CD4-positive, alpha-beta T cell (primary cell): ENCODE results near the gene MOB1B. TPM values are rescaled to one million over a fixed set of nuclear protein-coding genes. Genes with fewer than 3 reads are reported as not detected.
A peak's percentile ranks its signal among the peaks of the same experiment; 100 is the strongest.

Experiments used
- ATAC-seq: fragments of 200-7000 bp; cut with Tn5 transposase; one replicate; pipeline ENCODE4 v1.10.0; 2022; ENCODE audit warnings: mild to moderate bottlenecking; ENCODE audit not compliant: poor library complexity
- CTCF ChIA-PET: fragments of 350-600 bp; sonication (Branson Sonifier 250); formaldehyde crosslinking; loops from one replicate; lab custom pipeline; 2021; ENCODE audit warnings: antibody characterized with exemption, inconsistent platforms; lab: Charles Lee
- POLR2A ChIA-PET: fragments of 350-600 bp; sonication (Branson Sonifier 250); formaldehyde crosslinking; loops from one replicate; lab custom pipeline; 2021; ENCODE audit warnings: antibody characterized with exemption, inconsistent platforms; lab: Charles Lee
- DNase-seq, 14 experiments: peaks; one replicate each; pipeline ENCODE4 v3.0.0-alpha.2; 2013 to 2020; ENCODE audit warnings: mixed read lengths in 2 of 14
- H3K27ac ChIP-seq, 2 donors: one replicate each; pipeline versions ENCODE4 v1.5.1 to v1.7.0; 2013; ENCODE audit warnings: low read length in 2 of 2, low read depth in 1 of 2, mild to moderate bottlenecking in 1 of 2
- H3K27me3 ChIP-seq, 2 experiments: 1 replicate in 1 of 2; 2 replicates in 1 of 2; pipeline versions ENCODE4 v1.6.1 to v1.7.0; 2013; ENCODE audit warnings: low read length in 2 of 2, control low read depth in 1 of 2, mild to moderate bottlenecking in 1 of 2, moderate library complexity in 1 of 2; ENCODE audit not compliant: insufficient read depth in 2 of 2, control insufficient read depth in 1 of 2
- H3K36me3 ChIP-seq: one replicate; pipeline ENCODE4 v1.6.1; 2013; ENCODE audit warnings: low read length, control low read depth; ENCODE audit not compliant: insufficient read depth
- H3K4me1 ChIP-seq: one replicate; pipeline ENCODE4 v1.6.1; 2013; ENCODE audit warnings: low read length, control low read depth; ENCODE audit not compliant: insufficient read depth
- H3K4me3 ChIP-seq: one replicate; pipeline ENCODE4 v1.5.1; 2013; ENCODE audit warnings: mild to moderate bottlenecking, low read length, moderate library complexity
- H3K9me3 ChIP-seq, 2 experiments: 1 replicate in 1 of 2; 2 replicates in 1 of 2; pipeline versions ENCODE4 v1.6.1 to v1.7.0; 2013; ENCODE audit warnings: low read length in 2 of 2, mild to moderate bottlenecking in 2 of 2, control low read depth in 1 of 2, moderate library complexity in 1 of 2; ENCODE audit not compliant: control insufficient read depth in 1 of 2, insufficient read depth in 1 of 2
- H3K27ac Mint-ChIP-seq: one replicate; pipeline ENCODE4 v1.8.0; 2020; ENCODE audit warnings: mixed read lengths
- H3K27me3 Mint-ChIP-seq: one replicate; pipeline ENCODE4 v1.8.0; 2021; ENCODE audit warnings: mixed read lengths
- H3K36me3 Mint-ChIP-seq: one replicate; pipeline ENCODE4 v1.8.0; 2021; ENCODE audit warnings: low read depth, mixed read lengths
- H3K4me1 Mint-ChIP-seq: one replicate; pipeline ENCODE4 v1.8.0; 2021; ENCODE audit warnings: low read depth, mixed read lengths
- H3K4me3 Mint-ChIP-seq: one replicate; pipeline ENCODE4 v1.8.0; 2020; ENCODE audit warnings: mild to moderate bottlenecking, mixed read lengths
- H3K9me3 Mint-ChIP-seq: one replicate; pipeline ENCODE4 v1.8.0; 2020; ENCODE audit warnings: mixed read lengths
- CTCF ChIP-seq: fragments of 200-600 bp; IDR thresholded peaks from one replicate; pipeline ENCODE4 v1.8.0; 2022; ENCODE audit warnings: antibody characterized with exemption, mild to moderate bottlenecking
- intact Hi-C, 2 experiments: fragments of 100-400 bp; cut with DNase I in 1 of 2; cut with micrococcal nuclease in 1 of 2; formaldehyde crosslinking; loops; one replicate each; pipeline versions ENCODE4 v1.15.1 to v1.9.0; 2023 to 2025; cut with DNase I, micrococcal nuclease
- total RNA-seq, 174 experiments: library from RNA in 2 of 174; stranded (reverse) in 2 of 174; gene quantifications; one replicate each; pipeline ENCODE4 v1.2.3 and lab custom pipeline; 2021 to 2026

The MOB1B gene
- total RNA-seq, 2 experiments from 2014 or later: 13.1 to 13.4 TPM

DNA sequence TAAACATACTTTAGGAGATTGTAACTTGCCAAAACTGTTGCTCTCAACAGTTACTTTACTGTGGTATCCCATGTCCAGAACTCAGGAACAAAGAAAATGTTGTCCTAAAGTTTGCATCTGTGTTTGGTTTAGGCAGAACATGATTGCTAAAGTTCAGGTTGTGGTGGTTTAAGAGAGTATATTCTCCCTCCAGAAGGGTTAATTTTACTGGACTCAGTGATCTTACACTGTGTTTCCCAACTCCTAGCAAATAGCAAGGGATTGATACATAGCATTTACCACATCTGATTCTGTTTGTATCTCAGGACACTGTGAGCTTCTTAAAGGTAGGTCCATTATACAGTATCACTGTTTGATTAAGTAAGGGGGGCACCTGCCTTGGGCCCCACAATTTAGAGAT lies 78.0 kb downstream of the MOB1B start:
- Histone ChIP-seq H3K27ac (no peak overlapping the region), H3K4me3 (no peak overlapping the region), H3K36me3 (no peaks in the 10 kb centered on the region), H3K9me3 (no peaks in the 10 kb centered on the region), H3K27me3 (no peaks in the 10 kb centered on the region), H3K4me1 (no peaks in the 10 kb centered on the region)
- no peak for TF ChIP-seq CTCF
- H3K4me3 Mint-ChIP-seq: no peak overlapping the region
- no peaks in the 10 kb centered on the region for H3K27me3 Mint-ChIP-seq
- intact Hi-C loops: loop anchor here (5.0 to 10.0 kb wide), 4 partner anchors 205 to 1325 kb away; no protein-coding TSS in a partner anchor
- no peak for DNase-seq
- H3K4me1 Mint-ChIP-seq: no peaks in the 10 kb centered on the region
- POLR2A ChIA-PET: no interaction called here
- CTCF ChIA-PET: no interaction called here
- H3K27ac Mint-ChIP-seq: no peak overlapping the region
- no peak for ATAC-seq
- H3K9me3 Mint-ChIP-seq: no peaks in the 10 kb centered on the region
- peaks cover 31% of the 10 kb centered on the region for H3K36me3 Mint-ChIP-seq

GRCh38 chr4:70984106-70984505 lies 81.9 kb downstream of the MOB1B start:
- DNase-seq (no peak), ATAC-seq (no peak)
- no peaks in the 10 kb centered on the region for H3K36me3 ChIP-seq
- intact Hi-C loops: loop anchor here (1.0 to 10.0 kb wide), 6 partner anchors 26 to 1321 kb away; no protein-coding TSS in a partner anchor
- no peak overlapping the region for H3K27ac ChIP-seq
- POLR2A ChIA-PET: no interaction called here
- TF ChIP-seq CTCF: no peak
- peaks cover 3% of the 10 kb centered on the region for H3K36me3 Mint-ChIP-seq
- no peak overlapping the region for H3K27ac Mint-ChIP-seq
- H3K27me3 Mint-ChIP-seq: no peaks in the 10 kb centered on the region
- no peak overlapping the region for H3K4me3 Mint-ChIP-seq
- no peaks in the 10 kb centered on the region for H3K27me3 ChIP-seq
- H3K4me3 ChIP-seq: no peak overlapping the region
- H3K4me1 ChIP-seq: no peaks in the 10 kb centered on the region
- no peaks in the 10 kb centered on the region for H3K4me1 Mint-ChIP-seq
- H3K9me3 Mint-ChIP-seq: no peaks in the 10 kb centered on the region
- CTCF ChIA-PET: interaction anchor here (0.9 to 3.1 kb wide), 2 partner anchors 20 to 26 kb away, joined by 3 to 10 read pairs; no protein-coding TSS in a partner anchor
- H3K9me3 ChIP-seq: no peaks in the 10 kb centered on the region

DNA sequence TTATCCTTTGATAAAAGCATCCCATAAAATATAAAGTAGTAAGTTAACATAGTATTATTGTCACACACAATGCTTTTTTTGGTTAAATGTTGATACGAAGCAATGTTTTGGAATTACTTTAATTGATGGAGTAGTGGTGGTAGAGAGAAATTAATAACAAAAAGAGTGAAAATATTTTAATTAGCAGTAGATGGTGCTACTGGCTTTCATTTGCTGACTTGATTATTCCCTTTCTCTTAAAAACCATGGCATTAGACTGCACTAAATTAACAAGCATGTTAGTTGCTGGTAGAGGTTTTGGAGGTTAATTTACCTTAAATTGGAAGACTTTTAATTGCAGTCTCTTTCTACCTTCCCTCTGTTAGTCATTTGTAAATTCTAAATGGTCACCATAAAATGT lies 82.4 kb downstream of the MOB1B start:
- ATAC-seq: peak; percentile 54
- POLR2A ChIA-PET: no interaction called here
- H3K27ac Mint-ChIP-seq: no peak overlapping the region
- intact Hi-C loops: loop anchor here (1.0 to 10.0 kb wide), 6 partner anchors 26 to 1320 kb away; no protein-coding TSS in a partner anchor
- Histone ChIP-seq H3K27me3 (no peaks in the 10 kb centered on the region), H3K4me1 (no peaks in the 10 kb centered on the region), H3K27ac (no peak overlapping the region), H3K4me3 (no peak overlapping the region), H3K9me3 (no peaks in the 10 kb centered on the region), H3K36me3 (no peaks in the 10 kb centered on the region)
- no peaks in the 10 kb centered on the region for H3K4me1 Mint-ChIP-seq
- CTCF ChIA-PET: interaction anchor here (0.9 to 3.1 kb wide), 2 partner anchors 20 to 25 kb away, joined by 3 to 10 read pairs; no protein-coding TSS in a partner anchor
- no peak overlapping the region for H3K4me3 Mint-ChIP-seq
- H3K9me3 Mint-ChIP-seq: no peaks in the 10 kb centered on the region
- H3K36me3 Mint-ChIP-seq: no peaks in the 10 kb centered on the region
- peak in 3 of 14 experiments; percentile 32 to 44 (median 35) for DNase-seq
- H3K27me3 Mint-ChIP-seq: no peaks in the 10 kb centered on the region
- peak; percentile 65 for TF ChIP-seq CTCF
